ENCODE measurements around the gene CSNK1E. TPM values are rescaled to one million over a fixed set of nuclear protein-coding genes. Genes with fewer than 3 reads are reported as not detected.
"Not testable (repeated sequence)": the region's sequence is repeated elsewhere in the genome, so short reads cannot be mapped to it uniquely, and the experiment has no call there.

CSNK1E gene
- total and polyA plus RNA-seq, 2 of the 8 experiments (the other 6 are each of a cell fraction or from before 2014, with no cell fraction given) = 247 to 263 TPM

- POLR2A ChIA-PET (ENCODE audit: partially characterized antibody); H3K4ac ChIP-seq (replicated peaks; ENCODE audit: insufficient read length, low read depth, low read length): not testable (repeated sequence)
- WGBS, 2 experiments (ENCODE audit: extremely low coverage in 1 of 2, insufficient coverage in 1 of 2, insufficient read length in 1 of 2, insufficient replicate concordance in 2 of 2, low coverage in 1 of 2, low lambda C conversion rate in 2 of 2, missing lambda C conversion rate in 1 of 2) = 83% methylated on average over 2 of the region's 2 CpGs; no CpG with 5 or more reads in 1 of the 2 experiments
Measured at GRCh38 chr22:38360560-38360959, 43.3 kb upstream of the CSNK1E start.

DNA sequence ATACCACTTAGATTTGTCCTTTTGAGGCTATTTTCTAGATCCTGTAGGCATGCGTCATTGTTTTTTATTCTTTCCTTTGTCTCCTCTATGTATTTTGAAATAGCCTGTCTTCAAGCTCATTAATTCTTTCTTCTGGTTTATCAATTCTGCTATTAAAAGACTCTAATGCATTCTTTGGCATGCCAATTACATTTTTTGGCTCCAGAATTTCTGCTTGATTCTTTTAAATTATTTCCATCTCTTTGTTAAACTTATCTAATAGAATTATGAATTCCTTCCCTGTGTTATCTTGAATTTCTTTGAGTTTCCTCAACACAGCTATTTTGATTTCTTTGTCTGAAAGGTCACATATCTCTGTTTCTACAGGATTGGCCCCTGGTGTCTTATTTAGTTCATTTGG is 42.6 kb upstream of the CSNK1E start:
- H4K5ac ChIP-seq (ENCODE audit: insufficient read length, low read depth, low read length); H2BK12ac ChIP-seq (ENCODE audit: low read depth, low read length); H4K8ac ChIP-seq (ENCODE audit: extremely low read depth, insufficient read depth, low read length); POLR2A ChIA-PET (ENCODE audit: partially characterized antibody); H3K9ac ChIP-seq (replicated peaks in 1 of 4; ENCODE audit: extremely low read depth in 1 of 4, low read depth in 3 of 4, low read length in 3 of 4); H2BK120ac ChIP-seq (replicated peaks; ENCODE audit: low read depth, low read length); H3K4me1 ChIP-seq (replicated peaks in 1 of 4; ENCODE audit: control insufficient read depth in 3 of 4, insufficient read depth in 4 of 4, low read length in 3 of 4); H4K91ac ChIP-seq (replicated peaks; ENCODE audit: insufficient read length, low read length); H3K9me3 ChIP-seq (ENCODE audit: insufficient read depth in 2 of 2, low read depth in 1 of 2, low read length in 1 of 2); H2BK20ac ChIP-seq (ENCODE audit: low read length); H3K14ac ChIP-seq (ENCODE audit: insufficient read length); H2AFZ ChIP-seq (ENCODE audit: low read length); FAIRE-seq; H2BK15ac ChIP-seq (ENCODE audit: low read length); H3K23me2 ChIP-seq (ENCODE audit: low read depth, low read length); CTCF ChIA-PET (ENCODE audit: partially characterized antibody); H3K27me3 ChIP-seq (replicated peaks in 1 of 4; ENCODE audit: control insufficient read depth in 3 of 4, extremely low read depth in 1 of 4, insufficient read depth in 3 of 4, low read length in 3 of 4); H2AK5ac ChIP-seq (ENCODE audit: low read depth, low read length); H4K20me1 ChIP-seq (replicated peaks in 1 of 2; ENCODE audit: control insufficient read depth in 1 of 2, insufficient read depth in 2 of 2, low read length in 2 of 2); H3K23ac ChIP-seq (ENCODE audit: insufficient read length); H3K18ac ChIP-seq (ENCODE audit: extremely low read depth, low read length); H2BK5ac ChIP-seq (ENCODE audit: low read depth, low read length); H3K56ac ChIP-seq (replicated peaks; ENCODE audit: insufficient read length, low read depth, low read length); H3K79me1 ChIP-seq (ENCODE audit: low read depth, low read length); H3K4ac ChIP-seq (replicated peaks; ENCODE audit: insufficient read length, low read depth, low read length); H3K4me3 ChIP-seq (ENCODE audit: extremely low read depth in 1 of 4, insufficient read depth in 2 of 4, low read depth in 3 of 4, low read length in 4 of 4); H3K27ac ChIP-seq (ENCODE audit: low read depth, low read length); H3K79me2 ChIP-seq (ENCODE audit: control insufficient read depth in 1 of 2, insufficient read depth in 2 of 2, low read length in 2 of 2); H3K4me2 ChIP-seq (ENCODE audit: insufficient read depth in 1 of 2, low read depth in 2 of 2, low read length in 2 of 2); DNase-seq (ENCODE audit: low read depth in 1 of 2, low spot score in 2 of 2): not testable (repeated sequence)
- WGBS, 2 experiments (ENCODE audit: extremely low coverage in 1 of 2, insufficient coverage in 1 of 2, insufficient read length in 1 of 2, insufficient replicate concordance in 2 of 2, low coverage in 1 of 2, low lambda C conversion rate in 2 of 2, missing lambda C conversion rate in 1 of 2) = 82% methylated on average over 1 of the region's 1 CpG; no CpG with 5 or more reads in 1 of the 2 experiments
- H3K36me3 ChIP-seq (ENCODE audit: control insufficient read depth in 2 of 4, insufficient read depth in 4 of 4, low read length in 3 of 4) = peaks cover 0 to 13% (median 4%) of the 10 kb centered on the region in 4 experiments; a peak in 3 of 8 replicates

More at GRCh38 chr22:38360560-38360959, 43.3 kb upstream of the CSNK1E start:
- H3K9me3 ChIP-seq (ENCODE audit: insufficient read depth in 2 of 2, low read depth in 1 of 2, low read length in 1 of 2); H4K5ac ChIP-seq (ENCODE audit: insufficient read length, low read depth, low read length); H2BK20ac ChIP-seq (ENCODE audit: low read length); H3K79me1 ChIP-seq (ENCODE audit: low read depth, low read length); H2AFZ ChIP-seq (ENCODE audit: low read length); H3K27ac ChIP-seq (ENCODE audit: low read depth, low read length); H2AK5ac ChIP-seq (ENCODE audit: low read depth, low read length); H3K23me2 ChIP-seq (ENCODE audit: low read depth, low read length); H3K18ac ChIP-seq (ENCODE audit: extremely low read depth, low read length); H4K91ac ChIP-seq (replicated peaks; ENCODE audit: insufficient read length, low read length); H3K79me2 ChIP-seq (ENCODE audit: control insufficient read depth in 1 of 2, insufficient read depth in 2 of 2, low read length in 2 of 2); H3K4me3 ChIP-seq (ENCODE audit: extremely low read depth in 1 of 4, insufficient read depth in 2 of 4, low read depth in 3 of 4, low read length in 4 of 4); DNase-seq (ENCODE audit: low read depth in 1 of 2, low spot score in 2 of 2); H3K4me1 ChIP-seq (replicated peaks in 1 of 4; ENCODE audit: control insufficient read depth in 3 of 4, insufficient read depth in 4 of 4, low read length in 3 of 4); H4K8ac ChIP-seq (ENCODE audit: extremely low read depth, insufficient read depth, low read length); H3K4me2 ChIP-seq (ENCODE audit: insufficient read depth in 1 of 2, low read depth in 2 of 2, low read length in 2 of 2); H3K36me3 ChIP-seq (ENCODE audit: control insufficient read depth in 2 of 4, insufficient read depth in 4 of 4, low read length in 3 of 4); CTCF ChIA-PET (ENCODE audit: partially characterized antibody); FAIRE-seq; H2BK5ac ChIP-seq (ENCODE audit: low read depth, low read length); H3K56ac ChIP-seq (replicated peaks; ENCODE audit: insufficient read length, low read depth, low read length); H4K20me1 ChIP-seq (replicated peaks in 1 of 2; ENCODE audit: control insufficient read depth in 1 of 2, insufficient read depth in 2 of 2, low read length in 2 of 2); H3K27me3 ChIP-seq (replicated peaks in 1 of 4; ENCODE audit: control insufficient read depth in 3 of 4, extremely low read depth in 1 of 4, insufficient read depth in 3 of 4, low read length in 3 of 4); H2BK120ac ChIP-seq (replicated peaks; ENCODE audit: low read depth, low read length); H3K9ac ChIP-seq (replicated peaks in 1 of 4; ENCODE audit: extremely low read depth in 1 of 4, low read depth in 3 of 4, low read length in 3 of 4); H3K14ac ChIP-seq (ENCODE audit: insufficient read length); H2BK12ac ChIP-seq (ENCODE audit: low read depth, low read length); H3K23ac ChIP-seq (ENCODE audit: insufficient read length); H2BK15ac ChIP-seq (ENCODE audit: low read length): not testable (repeated sequence)

Measured in H1 (cell line).